Suprapubic skin (tissue), 4 donors: ENCODE measurements around the gene GSK3B. TPM values are rescaled to one million over a fixed set of nuclear protein-coding genes. Genes with fewer than 3 reads are reported as not detected.

Source experiments
- DNase-seq, 2 donors: peaks; one replicate each; pipeline ENCODE4 v3.0.0-alpha.2; 2019; ENCODE audit warnings: low spot score in 2 of 2
- H3K27ac ChIP-seq: fragments of 200-600 bp; sonication (generic); one replicate; pipeline ENCODE4 v1.5.1; 2019
- H3K27me3 ChIP-seq: fragments of 200-600 bp; sonication (generic); one replicate; pipeline ENCODE4 v1.5.1; 2019
- H3K36me3 ChIP-seq: fragments of 200-600 bp; sonication (generic); one replicate; pipeline ENCODE4 v1.5.1; 2019
- H3K4me1 ChIP-seq: fragments of 200-600 bp; sonication (generic); one replicate; pipeline ENCODE4 v1.5.1; 2019
- H3K4me3 ChIP-seq: fragments of 200-600 bp; sonication (generic); one replicate; pipeline ENCODE4 v1.5.1; 2019; ENCODE audit warnings: mild to moderate bottlenecking
- H3K9me3 ChIP-seq: fragments of 200-600 bp; sonication (generic); one replicate; pipeline ENCODE4 v1.5.1; 2019
- CTCF ChIP-seq, 2 donors: fragments of 200-600 bp in 1 of 2; fragments of 450-650 bp in 1 of 2; sonication (generic) in 1 of 2; IDR thresholded peaks; one replicate each; pipeline ENCODE4 v1.5.1; 2016 to 2019; ENCODE audit warnings: antibody characterized with exemption in 2 of 2, mild to moderate bottlenecking in 1 of 2, moderate library complexity in 1 of 2
- EP300 ChIP-seq: sonication (generic); formaldehyde crosslinking; IDR thresholded peaks from one replicate; pipeline ENCODE4 v1.6.1; 2017; ENCODE audit warnings: antibody characterized with exemption
- POLR2A ChIP-seq, 2 donors: fragments of 450-650 bp; IDR thresholded peaks; one replicate each; pipeline ENCODE4 v1.6.1; 2017; ENCODE audit warnings: antibody characterized with exemption in 2 of 2, mild to moderate bottlenecking in 2 of 2, moderate library complexity in 2 of 2
- POLR2AphosphoS5 ChIP-seq, 3 donors: sonication (generic); formaldehyde crosslinking; IDR thresholded peaks; one replicate each; pipeline ENCODE4 v1.6.1; 2017; ENCODE audit warnings: antibody characterized with exemption in 3 of 3
- WGBS: methylation state at CpG from one replicate; pipeline ENCODE4 v1.1.5; 2018; 5-methylcytosine and 5-hydroxymethylcytosine counted together
- total RNA-seq, 4 donors: library from RNA; depleted of rRNA; stranded (reverse); fragments of >200 nt; gene quantifications; one replicate each; pipeline ENCODE4 v1.1.0, GENCODE V29; 2016

The GSK3B gene
- total RNA-seq, 4 donors from 2014 or later: 43.8 to 58.1 (median 53.0) TPM

GRCh38 chr3:119786409-119786808 lies 307.8 kb downstream of the GSK3B start:
- 94% methylated on average over 2 of the region's 2 CpGs for WGBS
- no peak for DNase-seq
- TF ChIP-seq CTCF (IDR thresholded peaks at IDR 0.05): no peak
- TF ChIP-seq POLR2A (IDR thresholded peaks at IDR 0.05): no peak
- no peak for TF ChIP-seq EP300
- TF ChIP-seq POLR2AphosphoS5 (IDR thresholded peaks at IDR 0.05): no peak
- H3K27me3 ChIP-seq: no peaks in the 10 kb centered on the region
- no peak overlapping the region for H3K4me3 ChIP-seq
- no peaks in the 10 kb centered on the region for H3K4me1 ChIP-seq
- no peak overlapping the region for H3K27ac ChIP-seq
- H3K36me3 ChIP-seq: no peaks in the 10 kb centered on the region
- H3K9me3 ChIP-seq: no peaks in the 10 kb centered on the region

- H3K27ac ChIP-seq: no peak overlapping the region
- H3K4me3 ChIP-seq: no peak overlapping the region
- H3K36me3 ChIP-seq: no peaks in the 10 kb centered on the region
- no peaks in the 10 kb centered on the region for H3K4me1 ChIP-seq
- WGBS: 66% methylated on average over 7 of the region's 7 CpGs
- no peak for TF ChIP-seq EP300
- TF ChIP-seq POLR2A (IDR thresholded peaks at IDR 0.05): no peak
- TF ChIP-seq POLR2AphosphoS5 (IDR thresholded peaks at IDR 0.05): no peak
- TF ChIP-seq CTCF (IDR thresholded peaks at IDR 0.05): no peak
- H3K9me3 ChIP-seq: no peaks in the 10 kb centered on the region
- no peak for DNase-seq
- H3K27me3 ChIP-seq: no peaks in the 10 kb centered on the region
Observed at GRCh38 chr3:119783883-119784282, 310.4 kb downstream of the GSK3B start.

- Histone ChIP-seq H3K9me3 (no peaks in the 10 kb centered on the region), H3K4me3 (no peak overlapping the region), H3K27me3 (no peaks in the 10 kb centered on the region), H3K36me3 (no peaks in the 10 kb centered on the region), H3K4me1 (no peaks in the 10 kb centered on the region), H3K27ac (no peak overlapping the region)
- no peak for TF ChIP-seq POLR2A (IDR thresholded peaks at IDR 0.05)
- DNase-seq: no peak
- WGBS: 89% methylated on average over 2 of the region's 2 CpGs
Observed at GRCh38 chr3:119783255-119783654, 311.0 kb downstream of the GSK3B start.

- H3K4me3 ChIP-seq: no peak overlapping the region
- no peaks in the 10 kb centered on the region for H3K4me1 ChIP-seq
- no peaks in the 10 kb centered on the region for H3K36me3 ChIP-seq
- no peaks in the 10 kb centered on the region for H3K27me3 ChIP-seq
- DNase-seq: no peak
- TF ChIP-seq EP300 (no peak), CTCF (IDR thresholded peaks at IDR 0.05) (no peak), POLR2A (IDR thresholded peaks at IDR 0.05) (no peak), POLR2AphosphoS5 (IDR thresholded peaks at IDR 0.05) (no peak)
- no peaks in the 10 kb centered on the region for H3K9me3 ChIP-seq
- WGBS: 83% methylated on average over 1 of the region's 1 CpG
- H3K27ac ChIP-seq: no peak overlapping the region
Observed at GRCh38 chr3:119782460-119782859, 311.8 kb downstream of the GSK3B start.

- H3K4me3 ChIP-seq: no peak within 1 kb of the TSS
- WGBS: 86% methylated on average over 10 of the region's 10 CpGs
- H3K27me3 ChIP-seq: no peaks in the 10 kb centered on the region
- DNase-seq: no peak
- H3K27ac ChIP-seq: no peak within 1 kb of the TSS
- no peaks in the 10 kb centered on the region for H3K4me1 ChIP-seq
- H3K9me3 ChIP-seq: no peaks in the 10 kb centered on the region
- no peak for TF ChIP-seq CTCF (IDR thresholded peaks at IDR 0.05)
- TF ChIP-seq POLR2A (IDR thresholded peaks at IDR 0.05): no peak
- no peak for TF ChIP-seq POLR2AphosphoS5 (IDR thresholded peaks at IDR 0.05)
- no peak for TF ChIP-seq EP300
- H3K36me3 ChIP-seq: no peaks in the 10 kb centered on the region
Observed at GRCh38 chr3:119781330-119782198, 312.7 kb downstream of the GSK3B start, which contains the start of gene NR1I2. TSS of gene NR1I2 (plus strand) at chr3:119782101.
